Omental fat pad (tissue), 4 donors: ENCODE measurements around the gene PSMF1. TPM values are rescaled to one million over a fixed set of nuclear protein-coding genes. Genes with fewer than 3 reads are reported as not detected.

Experiments
- ATAC-seq: fragments of 150-250 bp; one replicate; pipeline ENCODE4 v1.9.1; 2016; ENCODE audit warnings: mild to moderate bottlenecking, moderate library complexity; ENCODE audit not compliant: low FRiP score
- DNase-seq: peaks from one replicate; pipeline ENCODE4 v3.0.0-alpha.2; 2019; ENCODE audit warnings: low spot score
- total RNA-seq, 4 donors: library from RNA; depleted of rRNA; stranded (reverse); fragments of >200 nt; gene quantifications; one replicate each; pipeline ENCODE4 v1.1.0, GENCODE V29; 2016
- TF ChIP-seq, protein P1 (sequence below), 3 donors: fragments of 450-650 bp; IDR thresholded peaks; one replicate each; pipeline ENCODE4 v1.5.1; 2016 to 2017; ENCODE audit warnings: antibody characterized with exemption in 3 of 3, mild to moderate bottlenecking in 3 of 3, moderate library complexity in 2 of 3

The PSMF1 gene
- total RNA-seq, 4 donors from 2014 or later, result 60.9 to 140 (median 74.6) TPM

DNA sequence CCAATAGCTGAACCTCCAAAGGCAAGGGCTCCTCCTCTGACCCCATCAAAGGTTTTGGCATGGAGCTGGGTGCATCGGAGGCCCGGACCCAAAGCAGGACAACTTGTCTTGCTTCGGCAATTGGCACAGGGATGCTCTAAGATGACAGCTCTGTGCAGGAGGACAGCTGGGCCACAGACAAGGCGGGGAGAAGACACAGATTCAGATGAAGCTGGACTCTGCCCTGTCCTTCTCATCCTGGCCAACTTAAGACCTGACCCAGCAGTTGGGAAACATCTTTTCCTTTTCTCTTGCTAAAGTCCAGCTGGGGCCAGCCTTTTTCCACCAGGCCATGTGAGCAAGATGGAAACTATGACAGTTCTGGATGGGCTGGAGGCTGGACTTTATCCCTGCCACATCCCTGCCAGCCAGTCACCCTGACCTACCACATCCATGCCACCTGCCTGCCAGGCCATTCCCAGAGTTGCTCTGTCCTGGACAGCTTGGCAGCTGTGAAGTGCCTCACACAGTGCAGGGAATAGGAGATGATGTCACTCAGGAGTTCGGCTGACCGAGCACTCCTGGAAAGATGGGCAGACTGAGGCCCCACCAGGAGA, 12.7 kb upstream of the PSMF1 start:
- DNase-seq (no peak), ATAC-seq (no peak)
- TF ChIP-seq, protein P1, sequence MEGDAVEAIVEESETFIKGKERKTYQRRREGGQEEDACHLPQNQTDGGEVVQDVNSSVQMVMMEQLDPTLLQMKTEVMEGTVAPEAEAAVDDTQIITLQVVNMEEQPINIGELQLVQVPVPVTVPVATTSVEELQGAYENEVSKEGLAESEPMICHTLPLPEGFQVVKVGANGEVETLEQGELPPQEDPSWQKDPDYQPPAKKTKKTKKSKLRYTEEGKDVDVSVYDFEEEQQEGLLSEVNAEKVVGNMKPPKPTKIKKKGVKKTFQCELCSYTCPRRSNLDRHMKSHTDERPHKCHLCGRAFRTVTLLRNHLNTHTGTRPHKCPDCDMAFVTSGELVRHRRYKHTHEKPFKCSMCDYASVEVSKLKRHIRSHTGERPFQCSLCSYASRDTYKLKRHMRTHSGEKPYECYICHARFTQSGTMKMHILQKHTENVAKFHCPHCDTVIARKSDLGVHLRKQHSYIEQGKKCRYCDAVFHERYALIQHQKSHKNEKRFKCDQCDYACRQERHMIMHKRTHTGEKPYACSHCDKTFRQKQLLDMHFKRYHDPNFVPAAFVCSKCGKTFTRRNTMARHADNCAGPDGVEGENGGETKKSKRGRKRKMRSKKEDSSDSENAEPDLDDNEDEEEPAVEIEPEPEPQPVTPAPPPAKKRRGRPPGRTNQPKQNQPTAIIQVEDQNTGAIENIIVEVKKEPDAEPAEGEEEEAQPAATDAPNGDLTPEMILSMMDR (IDR thresholded peaks at IDR 0.05), result no peak

DNA sequence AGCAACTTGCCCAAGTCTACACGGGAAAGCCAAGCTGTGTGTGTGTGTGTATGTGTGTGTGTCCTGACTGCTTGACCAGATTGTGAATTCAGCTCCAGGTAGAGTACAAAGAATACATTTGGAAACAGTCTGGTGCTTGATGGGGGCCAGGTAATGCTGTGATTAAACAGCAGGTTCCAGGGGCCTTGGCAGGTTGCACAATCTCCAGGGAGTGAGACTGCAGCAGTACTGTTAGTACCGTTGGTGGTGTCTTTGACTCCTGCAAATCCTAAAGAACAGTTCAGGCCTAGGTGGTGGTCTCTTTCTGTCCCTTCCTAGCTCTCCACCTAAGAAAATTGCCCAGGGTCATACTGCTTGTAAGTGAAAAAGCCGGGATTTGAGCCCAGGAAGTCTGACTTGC, 11.2 kb upstream of the PSMF1 start:
- ATAC-seq, result no peak
- no peak for DNase-seq
- TF ChIP-seq, protein P1 (IDR thresholded peaks at IDR 0.05), result no peak

DNA sequence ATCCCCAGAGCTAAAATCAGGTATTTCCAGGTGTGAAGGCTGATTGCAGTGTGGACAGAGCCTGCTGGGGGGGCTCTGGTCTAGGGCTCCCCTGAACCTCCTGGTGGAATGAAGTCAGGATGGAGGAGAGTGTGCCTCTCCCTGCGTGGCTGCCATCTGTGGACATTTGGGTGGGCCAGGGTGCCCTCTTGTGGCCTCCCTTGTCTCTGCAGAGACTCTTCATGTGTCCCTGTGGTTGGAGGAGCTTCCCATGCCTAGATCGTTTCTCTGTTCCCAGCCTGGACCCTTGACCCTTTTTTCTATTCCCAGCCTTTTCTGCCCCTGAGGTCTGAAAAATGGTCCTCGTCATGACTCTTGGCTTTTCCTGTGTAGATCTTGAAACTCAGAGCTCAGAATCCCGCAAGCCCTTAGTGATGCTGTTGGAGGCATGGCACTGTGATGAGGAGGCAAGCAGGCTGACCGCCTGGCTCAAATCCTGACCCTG, 9.9 kb upstream of the PSMF1 start:
- TF ChIP-seq, protein P1 (IDR thresholded peaks at IDR 0.05), result peak in 1 of 3 donors; percentile 24
- DNase-seq, result peak; percentile 34
- peak; percentile 54 for ATAC-seq

DNA sequence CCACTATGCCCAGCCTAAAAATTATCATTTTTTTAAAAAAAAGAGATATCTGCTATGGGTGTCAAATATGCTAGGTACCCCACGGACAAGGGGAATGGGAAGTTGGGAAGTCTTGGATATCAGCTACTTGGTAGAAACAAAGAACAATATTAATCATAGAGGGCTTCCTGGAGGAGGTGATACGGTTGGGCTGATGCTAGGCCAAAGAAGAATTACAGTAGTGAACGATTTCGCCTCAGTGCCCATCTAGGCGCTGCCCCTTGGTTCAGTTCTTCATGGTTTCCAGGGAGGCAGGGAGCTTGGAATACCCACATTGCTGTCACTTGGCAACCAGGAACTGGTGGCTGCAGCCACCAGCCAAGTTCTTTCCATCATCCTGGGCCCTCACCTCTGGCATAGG, 5.5 kb upstream of the PSMF1 start:
- TF ChIP-seq, protein P1 (IDR thresholded peaks at IDR 0.05), result no peak
- DNase-seq (no peak), ATAC-seq (no peak)

DNA sequence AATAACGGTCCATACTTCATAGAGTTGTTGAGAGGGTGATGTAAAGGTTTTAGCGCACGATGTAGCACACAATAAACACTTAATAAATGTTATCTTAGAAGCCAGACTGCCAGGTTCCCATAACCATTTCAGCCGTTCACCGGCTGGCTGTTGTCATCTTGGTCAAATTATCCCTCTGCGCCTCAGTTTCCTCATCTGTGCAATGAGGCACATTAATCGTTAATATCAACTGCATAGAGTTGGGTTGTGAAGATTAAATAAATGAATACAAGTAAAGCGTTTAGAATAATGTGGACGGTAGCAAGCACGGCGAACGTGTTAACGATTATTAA, 432 bp upstream of the PSMF1 start:
- DNase-seq, result no peak
- no peak for ATAC-seq
- TF ChIP-seq, protein P1 (IDR thresholded peaks at IDR 0.05), result no peak

DNA sequence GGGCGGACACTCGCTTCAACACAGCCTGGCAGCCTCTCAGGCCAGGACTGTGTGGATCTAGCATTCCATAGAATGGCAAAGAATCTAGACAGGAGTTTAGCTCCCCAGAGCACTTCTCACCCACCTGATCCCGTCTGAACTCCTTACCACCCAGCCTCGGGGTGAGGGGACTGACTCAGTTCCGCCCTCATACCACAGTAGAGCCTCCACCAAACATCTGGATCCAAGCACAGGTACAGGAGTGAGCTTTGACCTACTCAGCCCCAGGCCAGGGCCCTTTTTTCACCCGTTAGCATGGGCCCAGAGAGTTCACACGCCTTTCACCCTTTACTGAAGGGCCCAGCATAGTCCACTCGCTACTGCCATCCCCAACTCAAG, 715 bp downstream of the PSMF1 start:
- TF ChIP-seq, protein P1 (IDR thresholded peaks at IDR 0.05), result no peak
- ATAC-seq (peak; percentile 15), DNase-seq (no peak)

DNA sequence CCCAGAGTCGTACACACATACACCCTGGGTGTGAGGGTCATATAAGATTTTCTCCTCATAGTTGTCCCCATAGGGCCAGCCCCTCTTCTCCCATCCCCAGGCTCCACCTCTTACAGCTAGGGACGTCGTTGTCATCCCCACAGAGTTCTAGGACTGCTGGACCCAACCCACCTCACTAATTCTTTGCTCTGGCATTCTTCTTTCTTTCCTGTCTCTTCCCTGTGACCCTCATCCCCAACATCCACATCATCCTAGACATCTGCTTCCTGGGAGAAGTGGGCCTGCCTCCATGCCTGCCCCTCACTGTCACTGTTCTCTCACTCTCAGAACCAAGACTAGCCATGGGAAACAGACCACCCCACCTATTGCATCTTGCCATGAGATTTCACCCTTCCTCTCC, 1.1 kb downstream of the PSMF1 start:
- TF ChIP-seq, protein P1 (IDR thresholded peaks at IDR 0.05), result no peak
- ATAC-seq (no peak), DNase-seq (no peak)
